Amygdala (tissue), 56 donors: ENCODE data around the gene CAP2.

Experiments used
- DNase-seq, 56 donors: peaks; one replicate each; lab custom pipeline; 2025; lab: John Stamatoyannopoulos, UW

Gene CAP2

GRCh38 chr6:17606606-17607005 is 213.2 kb downstream of the CAP2 start:
- no peak for DNase-seq
